Duodenal mucosa (tissue), 2 donors: ENCODE results near the gene TMEM25.

Experiments used
- H3K27ac ChIP-seq: one replicate; pipeline ENCODE4 v1.7.0; 2013; ENCODE audit warnings: low read depth, low read length
- H3K27me3 ChIP-seq, 2 donors: one replicate each; pipeline ENCODE4 v1.7.0; 2013; ENCODE audit warnings: low read length in 2 of 2, control low read depth in 1 of 2; ENCODE audit not compliant: insufficient read depth in 2 of 2, control insufficient read depth in 1 of 2
- H3K36me3 ChIP-seq, 2 donors: one replicate each; pipeline ENCODE4 v1.7.0; 2013; ENCODE audit warnings: low read length in 2 of 2, control low read depth in 1 of 2; ENCODE audit not compliant: insufficient read depth in 2 of 2, control insufficient read depth in 1 of 2
- H3K4me1 ChIP-seq, 2 donors: one replicate each; pipeline ENCODE4 v1.7.0; 2013; ENCODE audit warnings: low read length in 2 of 2, control low read depth in 1 of 2; ENCODE audit not compliant: insufficient read depth in 2 of 2, control insufficient read depth in 1 of 2
- H3K4me3 ChIP-seq, 2 donors: one replicate each; pipeline ENCODE4 v1.7.0; 2013; ENCODE audit warnings: low read length in 2 of 2, low read depth in 1 of 2
- H3K9ac ChIP-seq, 2 donors: one replicate each; pipeline ENCODE4 v1.7.0; 2013; ENCODE audit warnings: low read length in 2 of 2, low read depth in 1 of 2
- H3K9me3 ChIP-seq, 2 donors: one replicate each; pipeline ENCODE4 v1.7.0; 2013; ENCODE audit warnings: low read length in 2 of 2, control low read depth in 1 of 2; ENCODE audit not compliant: control insufficient read depth in 1 of 2

The TMEM25 gene

DNA sequence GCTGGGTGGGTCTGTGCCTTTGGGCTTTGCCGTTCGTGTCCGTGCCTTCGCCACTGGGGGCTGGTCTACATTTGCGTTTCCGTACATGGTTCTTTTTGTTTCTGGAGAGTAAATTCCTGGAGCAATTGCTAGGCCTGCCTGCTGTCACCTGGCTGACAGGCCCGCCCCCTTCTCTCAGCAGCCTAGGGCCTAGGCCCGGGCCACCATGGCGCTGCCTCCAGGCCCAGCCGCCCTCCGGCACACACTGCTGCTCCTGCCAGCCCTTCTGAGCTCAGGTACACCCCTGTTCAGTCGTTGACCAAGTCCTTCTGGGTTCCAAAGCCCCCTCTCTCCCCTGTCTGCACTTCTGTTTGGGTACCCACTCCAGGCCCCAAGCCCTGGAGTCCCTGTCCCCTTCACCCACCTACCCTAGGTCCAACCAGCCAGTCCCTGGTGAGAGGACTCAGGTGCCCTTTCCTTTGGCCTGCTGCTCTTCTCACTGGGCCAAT is 649 bp downstream of the TMEM25 start:
- H3K27ac ChIP-seq: peak overlapping the region; percentile 84
- H3K4me1 ChIP-seq: peaks cover 62 to 75% of the 10 kb centered on the region in 2 donors
- H3K4me3 ChIP-seq: peak overlapping the region; percentile 92 to 97
- H3K9me3 ChIP-seq: no peaks in the 10 kb centered on the region
- peak overlapping the region; percentile 79 to 91 for H3K9ac ChIP-seq
- H3K36me3 ChIP-seq: peaks cover 10 to 13% of the 10 kb centered on the region in 2 donors
- no peaks in the 10 kb centered on the region for H3K27me3 ChIP-seq

DNA sequence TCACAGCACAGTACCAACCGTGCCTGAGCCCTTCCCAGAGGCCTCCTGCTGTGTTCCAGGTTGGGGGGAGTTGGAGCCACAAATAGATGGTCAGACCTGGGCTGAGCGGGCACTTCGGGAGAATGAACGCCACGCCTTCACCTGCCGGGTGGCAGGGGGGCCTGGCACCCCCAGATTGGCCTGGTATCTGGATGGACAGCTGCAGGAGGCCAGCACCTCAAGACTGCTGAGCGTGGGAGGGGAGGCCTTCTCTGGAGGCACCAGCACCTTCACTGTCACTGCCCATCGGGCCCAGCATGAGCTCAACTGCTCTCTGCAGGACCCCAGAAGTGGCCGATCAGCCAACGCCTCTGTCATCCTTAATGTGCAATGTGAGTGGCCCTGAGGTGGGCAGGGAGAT is 1.1 kb downstream of the TMEM25 start:
- Histone ChIP-seq H3K9ac (peak overlapping the region; percentile 79 to 91), H3K36me3 (peaks cover 10 to 13% of the 10 kb centered on the region in 2 donors), H3K4me1 (peaks cover 58 to 71% of the 10 kb centered on the region in 2 donors), H3K27me3 (no peaks in the 10 kb centered on the region), H3K4me3 (peak overlapping the region; percentile 92 to 97), H3K9me3 (no peaks in the 10 kb centered on the region), H3K27ac (peak overlapping the region; percentile 84)

DNA sequence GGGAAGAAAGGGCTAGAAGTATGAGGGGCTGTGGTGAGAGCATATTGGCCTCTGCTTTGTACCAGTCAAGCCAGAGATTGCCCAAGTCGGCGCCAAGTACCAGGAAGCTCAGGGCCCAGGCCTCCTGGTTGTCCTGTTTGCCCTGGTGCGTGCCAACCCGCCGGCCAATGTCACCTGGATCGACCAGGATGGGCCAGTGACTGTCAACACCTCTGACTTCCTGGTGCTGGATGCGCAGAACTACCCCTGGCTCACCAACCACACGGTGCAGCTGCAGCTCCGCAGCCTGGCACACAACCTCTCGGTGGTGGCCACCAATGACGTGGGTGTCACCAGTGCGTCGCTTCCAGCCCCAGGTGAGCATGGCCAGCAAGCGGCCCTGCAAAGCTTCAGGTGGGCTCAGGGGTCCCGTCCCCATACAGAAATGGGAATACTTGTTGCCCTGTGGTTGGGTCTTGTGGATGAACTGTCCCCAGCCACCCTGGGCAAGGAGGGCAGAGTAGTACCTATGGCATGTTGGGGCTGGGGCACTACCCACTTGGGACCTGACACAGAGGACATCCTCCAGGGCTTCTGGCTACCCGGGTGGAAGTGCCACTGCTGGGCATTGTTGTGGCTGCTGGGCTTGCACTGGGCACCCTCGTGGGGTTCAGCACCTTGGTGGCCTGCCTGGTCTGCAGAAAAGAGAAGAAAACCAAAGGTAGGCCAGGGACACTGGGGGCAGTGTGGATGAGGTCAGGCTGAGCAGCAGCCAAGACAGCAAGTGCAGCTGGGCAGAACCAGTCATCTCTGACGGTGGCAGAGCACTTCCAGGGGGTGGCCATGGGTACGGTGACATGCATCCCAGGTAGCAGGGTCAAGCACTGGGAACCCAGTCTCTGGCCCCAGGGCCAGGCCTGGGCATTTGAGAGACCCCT is 2.1 kb downstream of the TMEM25 start:
- peak overlapping the region; percentile 79 to 91 for H3K9ac ChIP-seq
- H3K4me3 ChIP-seq: peak overlapping the region; percentile 44 to 97
- H3K9me3 ChIP-seq: no peaks in the 10 kb centered on the region
- H3K36me3 ChIP-seq: peaks cover 7 to 13% of the 10 kb centered on the region in 2 donors
- peak overlapping the region; percentile 82 for H3K27ac ChIP-seq
- H3K4me1 ChIP-seq: peaks cover 47 to 62% of the 10 kb centered on the region in 2 donors
- no peaks in the 10 kb centered on the region for H3K27me3 ChIP-seq

DNA sequence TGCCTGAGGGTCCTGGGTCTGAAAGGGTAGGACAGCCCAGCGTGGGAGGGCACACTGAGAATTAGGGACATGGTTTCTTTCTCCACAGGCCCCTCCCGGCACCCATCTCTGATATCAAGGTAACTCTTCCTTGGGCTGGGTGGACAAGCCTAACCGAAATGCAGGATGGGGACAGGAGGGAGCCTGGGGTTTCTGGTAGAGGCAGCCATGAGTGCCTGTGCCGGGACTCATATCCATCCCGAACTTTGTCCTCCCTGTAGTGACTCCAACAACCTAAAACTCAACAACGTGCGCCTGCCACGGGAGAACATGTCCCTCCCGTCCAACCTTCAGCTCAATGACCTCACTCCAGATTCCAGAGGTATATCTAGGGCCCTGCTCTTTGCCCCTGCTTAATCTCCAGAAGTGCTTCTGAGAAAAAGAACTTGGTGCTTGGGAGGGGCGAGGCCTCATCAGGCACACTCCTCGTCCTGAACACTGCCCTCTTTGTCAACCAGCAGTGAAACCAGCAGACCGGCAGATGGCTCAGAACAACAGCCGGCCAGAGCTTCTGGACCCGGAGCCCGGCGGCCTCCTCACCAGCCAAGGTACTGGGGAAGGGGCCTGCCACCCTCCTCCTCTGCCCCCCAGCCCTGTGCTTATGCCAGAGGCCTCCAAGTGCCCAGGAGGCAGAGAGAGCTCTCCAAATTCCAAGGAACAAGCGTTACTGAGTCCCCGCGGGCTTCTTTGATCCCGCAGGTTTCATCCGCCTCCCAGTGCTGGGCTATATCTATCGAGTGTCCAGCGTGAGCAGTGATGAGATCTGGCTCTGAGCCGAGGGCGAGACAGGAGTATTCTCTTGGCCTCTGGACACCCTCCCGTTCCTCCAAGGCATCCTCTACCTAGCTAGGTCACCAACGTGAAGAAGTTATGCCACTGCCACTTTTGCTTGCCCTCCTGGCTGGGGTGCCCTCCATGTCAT is 3.1 kb downstream of the TMEM25 start:
- Histone ChIP-seq H3K27ac (peak overlapping the region; percentile 84), H3K9ac (peak overlapping the region; percentile 73 to 91), H3K4me3 (peak overlapping the region; percentile 50 to 97), H3K9me3 (no peaks in the 10 kb centered on the region), H3K36me3 (peaks cover 7 to 13% of the 10 kb centered on the region in 2 donors), H3K4me1 (peaks cover 38 to 52% of the 10 kb centered on the region in 2 donors), H3K27me3 (no peaks in the 10 kb centered on the region)

DNA sequence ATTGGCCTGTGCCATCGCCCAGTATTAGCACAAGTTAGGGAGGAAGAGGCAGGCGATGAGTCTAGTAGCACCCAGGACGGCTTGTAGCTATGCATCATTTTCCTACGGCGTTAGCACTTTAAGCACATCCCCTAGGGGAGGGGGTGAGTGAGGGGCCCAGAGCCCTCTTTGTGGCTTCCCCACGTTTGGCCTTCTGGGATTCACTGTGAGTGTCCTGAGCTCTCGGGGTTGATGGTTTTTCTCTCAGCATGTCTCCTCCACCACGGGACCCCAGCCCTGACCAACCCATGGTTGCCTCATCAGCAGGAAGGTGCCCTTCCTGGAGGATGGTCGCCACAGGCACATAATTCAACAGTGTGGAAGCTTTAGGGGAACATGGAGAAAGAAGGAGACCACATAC is 4.3 kb downstream of the TMEM25 start:
- H3K4me3 ChIP-seq: peak overlapping the region in 1 of 2 donors; percentile 65
- peaks cover 7 to 13% of the 10 kb centered on the region in 2 donors for H3K36me3 ChIP-seq
- peaks cover 26 to 40% of the 10 kb centered on the region in 2 donors for H3K4me1 ChIP-seq
- no peaks in the 10 kb centered on the region for H3K27me3 ChIP-seq
- no peak overlapping the region for H3K27ac ChIP-seq
- H3K9me3 ChIP-seq: no peaks in the 10 kb centered on the region
- H3K9ac ChIP-seq: peak overlapping the region in 1 of 2 donors; percentile 63

DNA sequence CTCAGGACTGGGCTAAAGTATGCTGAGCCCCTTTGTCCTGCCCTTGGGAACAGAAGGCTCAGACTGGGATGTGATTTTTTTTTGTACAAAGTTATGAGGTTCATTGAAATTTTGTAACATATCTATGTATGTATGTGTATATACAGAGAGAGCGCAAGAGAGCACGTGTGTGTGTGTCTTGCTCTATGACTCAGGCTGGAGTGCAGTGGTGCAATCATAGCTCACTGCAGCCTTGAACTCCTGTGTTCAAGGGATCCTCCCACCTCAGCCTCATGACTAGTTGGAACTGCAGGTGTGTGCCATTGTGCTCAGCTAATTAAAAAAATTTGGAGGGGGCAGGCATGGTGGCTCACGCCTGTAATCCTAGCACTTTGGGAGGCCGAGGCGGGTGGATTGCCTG is 5.7 kb downstream of the TMEM25 start:
- peaks cover 7 to 16% of the 10 kb centered on the region in 2 donors for H3K36me3 ChIP-seq
- no peaks in the 10 kb centered on the region for H3K27me3 ChIP-seq
- no peaks in the 10 kb centered on the region for H3K9me3 ChIP-seq
- no peak overlapping the region for H3K27ac ChIP-seq
- no peak overlapping the region for H3K9ac ChIP-seq
- peaks cover 25 to 34% of the 10 kb centered on the region in 2 donors for H3K4me1 ChIP-seq
- H3K4me3 ChIP-seq: no peak overlapping the region

DNA sequence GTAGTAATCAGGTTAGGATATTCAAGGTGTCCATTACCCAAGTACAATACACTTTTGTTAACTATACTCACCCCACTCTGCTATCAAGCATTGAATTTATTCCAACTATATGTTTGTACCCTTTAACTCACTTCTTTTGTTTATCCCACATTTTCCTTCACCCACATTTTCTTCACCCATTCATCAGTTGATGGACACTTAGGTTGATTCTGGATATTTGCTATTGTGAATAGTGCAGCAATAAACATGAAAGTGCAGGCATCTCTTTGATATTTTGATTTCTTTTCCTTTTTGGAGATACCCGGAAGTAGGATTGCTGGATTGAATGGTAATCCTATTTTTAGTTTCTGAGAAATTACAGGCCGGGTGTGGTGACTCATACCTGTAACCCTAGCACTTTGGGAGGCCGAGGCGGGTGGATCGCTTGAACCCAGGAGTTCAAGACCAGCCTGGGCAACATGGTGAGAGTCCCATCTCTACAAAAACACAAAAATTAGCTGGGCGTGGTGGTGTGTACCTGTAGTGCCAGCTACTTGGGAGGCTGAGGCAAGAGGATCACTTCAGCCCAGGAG is 6.5 kb downstream of the TMEM25 start:
- no peak overlapping the region for H3K27ac ChIP-seq

DNA sequence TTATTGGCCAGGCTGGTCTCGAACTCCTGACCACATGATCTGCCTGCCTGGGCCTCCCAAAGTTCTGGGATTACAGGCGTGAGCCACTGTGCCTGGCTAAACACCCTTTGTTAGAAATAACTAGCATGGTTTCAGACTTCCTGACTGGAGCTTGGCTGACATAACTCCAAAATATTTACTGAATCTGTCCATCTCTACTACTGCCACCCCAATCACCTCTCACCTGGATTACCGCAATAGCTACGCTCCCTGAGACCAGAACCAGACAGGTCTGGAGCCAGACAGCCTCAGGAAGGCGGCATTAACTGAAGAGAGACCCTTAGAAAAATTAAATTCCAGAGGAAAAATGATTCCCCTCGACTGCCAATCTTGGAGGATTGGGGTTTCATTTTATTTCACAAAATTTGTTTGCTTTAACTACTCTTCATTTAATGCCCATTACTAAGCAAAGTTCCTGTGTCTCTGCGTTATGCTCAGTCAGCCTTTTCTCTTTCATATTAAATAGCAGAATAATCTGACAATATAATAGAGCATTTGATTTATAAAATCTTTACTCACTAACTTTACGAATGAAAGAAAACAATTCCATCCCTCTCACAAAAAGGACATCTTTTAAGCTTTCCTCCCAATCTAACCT is 13.1 kb downstream of the TMEM25 start:
- Histone ChIP-seq H3K9me3 (no peaks in the 10 kb centered on the region), H3K9ac (no peak overlapping the region), H3K4me1 (no peaks in the 10 kb centered on the region), H3K4me3 (no peak overlapping the region), H3K27ac (no peak overlapping the region), H3K27me3 (no peaks in the 10 kb centered on the region), H3K36me3 (peaks cover 5 to 37% of the 10 kb centered on the region in 2 donors)

More for the DNA sequence above, 6.5 kb downstream of the TMEM25 start:
- Histone ChIP-seq H3K36me3 (peaks cover 7 to 21% of the 10 kb centered on the region in 2 donors), H3K9me3 (no peaks in the 10 kb centered on the region), H3K9ac (no peak overlapping the region), H3K27me3 (no peaks in the 10 kb centered on the region), H3K4me3 (no peak overlapping the region), H3K4me1 (peaks cover 25 to 26% of the 10 kb centered on the region in 2 donors)

DNA sequence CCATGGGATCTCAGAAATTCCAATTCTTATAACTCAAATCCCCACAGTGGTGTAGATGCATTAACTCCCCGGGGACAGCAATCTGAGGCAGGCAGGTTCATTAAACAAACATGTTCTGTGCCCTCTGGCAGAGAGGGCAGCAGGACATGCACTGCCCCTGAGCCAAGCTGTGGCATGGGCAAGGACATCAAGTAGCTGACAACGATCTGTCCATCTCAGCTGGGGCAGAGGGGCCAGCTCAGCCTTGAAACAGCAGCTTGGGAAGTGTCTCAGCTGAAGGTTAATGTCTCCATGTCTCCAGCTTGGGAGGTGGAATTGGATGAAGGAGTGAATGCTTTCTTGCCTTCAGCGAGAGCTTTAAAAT is 13.6 kb downstream of the TMEM25 start:
- peaks cover 5 to 37% of the 10 kb centered on the region in 2 donors for H3K36me3 ChIP-seq
- H3K27ac ChIP-seq: no peak overlapping the region

More for the DNA sequence above, 13.6 kb downstream of the TMEM25 start:
- H3K27me3 ChIP-seq: no peaks in the 10 kb centered on the region
- H3K9ac ChIP-seq: no peak overlapping the region
- H3K4me1 ChIP-seq: no peaks in the 10 kb centered on the region
- no peaks in the 10 kb centered on the region for H3K9me3 ChIP-seq
- no peak overlapping the region for H3K4me3 ChIP-seq
